ENCODE results near the gene STAG1. TPM values are rescaled to one million over a fixed set of nuclear protein-coding genes. Genes with fewer than 3 reads are reported as not detected.

Gene STAG1
- total RNA-seq, 1 donor from 2014 or later, result 24.1 TPM

- no peaks in the 10 kb centered on the region for H3K27me3 ChIP-seq (ENCODE audit: insufficient read depth, low read length)
- no peaks in the 10 kb centered on the region for H4K20me1 ChIP-seq (ENCODE audit: insufficient read depth, low read length)
- Mint-ChIP-seq H3K9me3 (ENCODE audit: unreplicated experiment) (no peaks in the 10 kb centered on the region), H3K4me3 (ENCODE audit: unreplicated experiment) (no peak overlapping the region), H3K27me3 (ENCODE audit: low read depth, unreplicated experiment) (no peaks in the 10 kb centered on the region), H3K27ac (ENCODE audit: unreplicated experiment) (no peak overlapping the region), H3K4me1 (ENCODE audit: low read depth, unreplicated experiment) (peaks cover 11% of the 10 kb centered on the region), H3K36me3 (ENCODE audit: low read depth, unreplicated experiment) (no peaks in the 10 kb centered on the region)
- no peak overlapping the region for H3K27ac ChIP-seq (ENCODE audit: low read depth, low read length)
- H3K4me1 ChIP-seq (ENCODE audit: insufficient read depth, low read length), result peaks cover 11% of the 10 kb centered on the region
- no peak for TF ChIP-seq CTCF (IDR thresholded peaks at IDR 0.05; ENCODE audit: insufficient read depth, low read depth, low read length)
- TF ChIP-seq EZH2 (IDR thresholded peaks at IDR 0.05; ENCODE audit: insufficient read depth, low read length), result no peak
- no peak overlapping the region for H2AFZ ChIP-seq (ENCODE audit: low read depth, low read length)
- H3K4me2 ChIP-seq (ENCODE audit: low read length), result no peak overlapping the region
- DNase-seq (ENCODE audit: low read depth) (no peak), FAIRE-seq (no peak)
- no peaks in the 10 kb centered on the region for H3K9me3 ChIP-seq (ENCODE audit: insufficient read depth, low read depth, low read length)
- no peaks in the 10 kb centered on the region for H3K36me3 ChIP-seq (ENCODE audit: insufficient read depth, low read length)
- no peak overlapping the region for H3K4me3 ChIP-seq (ENCODE audit: insufficient read depth, low read depth, low read length)
- H3K9ac ChIP-seq (ENCODE audit: low read length), result no peak overlapping the region
- H3K79me2 ChIP-seq (ENCODE audit: insufficient read depth, low read length), result peaks cover 15% of the 10 kb centered on the region
Measured at GRCh38 chr3:136755192-136755591, 3.0 kb upstream of the STAG1 start.

GRCh38 chr3:136753326-136753939, 1.3 kb upstream of the STAG1 start:
- peak overlapping the region; percentile 79 for H3K4me3 ChIP-seq (ENCODE audit: insufficient read depth, low read depth, low read length)
- no peak for FAIRE-seq
- H3K9me3 Mint-ChIP-seq (ENCODE audit: unreplicated experiment), result no peaks in the 10 kb centered on the region

More at GRCh38 chr3:136753326-136753939, 1.3 kb upstream of the STAG1 start:
- H3K27me3 ChIP-seq (ENCODE audit: insufficient read depth, low read length), result no peaks in the 10 kb centered on the region
- H3K9ac ChIP-seq (ENCODE audit: low read length), result peak overlapping the region; percentile 95
- H3K79me2 ChIP-seq (ENCODE audit: insufficient read depth, low read length), result peaks cover 33% of the 10 kb centered on the region
- H3K27ac ChIP-seq (ENCODE audit: low read depth, low read length), result peak overlapping the region; percentile 96
- H3K4me1 ChIP-seq (ENCODE audit: insufficient read depth, low read length), result peaks cover 21% of the 10 kb centered on the region
- Mint-ChIP-seq H3K36me3 (ENCODE audit: low read depth, unreplicated experiment) (no peaks in the 10 kb centered on the region), H3K27me3 (ENCODE audit: low read depth, unreplicated experiment) (no peaks in the 10 kb centered on the region), H3K4me1 (ENCODE audit: low read depth, unreplicated experiment) (peaks cover 26% of the 10 kb centered on the region), H3K4me3 (ENCODE audit: unreplicated experiment) (peak overlapping the region; percentile 86), H3K27ac (ENCODE audit: unreplicated experiment) (peak overlapping the region; percentile 97)
- H3K4me2 ChIP-seq (ENCODE audit: low read length), result peak overlapping the region; percentile 96
- no peak for TF ChIP-seq EZH2 (IDR thresholded peaks at IDR 0.05; ENCODE audit: insufficient read depth, low read length)
- TF ChIP-seq CTCF (IDR thresholded peaks at IDR 0.05; ENCODE audit: insufficient read depth, low read depth, low read length), result no peak
- H2AFZ ChIP-seq (ENCODE audit: low read depth, low read length), result peak overlapping the region; percentile 93
- peaks cover 3% of the 10 kb centered on the region for H4K20me1 ChIP-seq (ENCODE audit: insufficient read depth, low read length)
- H3K9me3 ChIP-seq (ENCODE audit: insufficient read depth, low read depth, low read length), result no peaks in the 10 kb centered on the region
- H3K36me3 ChIP-seq (ENCODE audit: insufficient read depth, low read length), result no peaks in the 10 kb centered on the region
- DNase-seq (ENCODE audit: low read depth), result no peak

All from astrocyte (in vitro differentiated cells and primary cell).